SU-DHL-6 (cell line): ENCODE data around the gene STUB1.

Experiments used
- H2AFZ ChIP-seq: fragments of 200-600 bp; sonication (generic); 2 replicates; pipeline ENCODE4 v1.6.1; 2014; ENCODE audit warnings: low read depth, mild to moderate bottlenecking, moderate library complexity, mixed read lengths, antibody characterized with exemption, low read length; ENCODE audit not compliant: severe bottlenecking
- H3F3A ChIP-seq: fragments of 200-600 bp; shearing (Covaris generic); 2 replicates; pipeline ENCODE4 v1.6.0; 2016; ENCODE audit warnings: antibody characterized with exemption, mild to moderate bottlenecking; ENCODE audit not compliant: insufficient read depth
- H3K27ac ChIP-seq: fragments of 200-600 bp; sonication (generic); 2 replicates; pipeline ENCODE4 v1.5.1; 2016; ENCODE audit warnings: low read depth, mild to moderate bottlenecking, low read length, moderate library complexity, mixed read lengths
- H3K27me3 ChIP-seq: fragments of 200-600 bp; sonication (generic), shearing (Covaris generic); 2 replicates; pipeline ENCODE4 v1.6.0; 2014; ENCODE audit warnings: mild to moderate bottlenecking, low read length
- H3K36me3 ChIP-seq: fragments of 200-600 bp; sonication (generic); 2 replicates; pipeline ENCODE4 v1.6.1; 2014; ENCODE audit warnings: mild to moderate bottlenecking, low read length, mixed read lengths
- H3K4me2 ChIP-seq: fragments of 300-600, 200-600 bp; shearing (Covaris generic), sonication (generic); 2 replicates; pipeline ENCODE4 v1.6.0; 2014; ENCODE audit warnings: low read length, low read depth, mild to moderate bottlenecking; ENCODE audit not compliant: poor library complexity, severe bottlenecking
- H3K4me3 ChIP-seq: fragments of 200-600 bp; sonication (generic); 2 replicates; pipeline ENCODE4 v1.5.1; 2014; ENCODE audit warnings: antibody characterized with exemption, low read length, mild to moderate bottlenecking, mixed read lengths; ENCODE audit not compliant: insufficient read depth, poor library complexity, severe bottlenecking
- H3K79me2 ChIP-seq: fragments of 200-600 bp; sonication (generic); 2 replicates; pipeline ENCODE4 v1.6.1; 2014; ENCODE audit warnings: mild to moderate bottlenecking, low read length, moderate library complexity; ENCODE audit not compliant: insufficient read depth
- H3K9ac ChIP-seq: fragments of 200-600 bp; sonication (generic); 2 replicates; pipeline ENCODE4 v1.7.0; 2014; ENCODE audit warnings: mild to moderate bottlenecking, low read length
- H3K9me2 ChIP-seq: fragments of 200-600 bp; sonication (generic); replicated peaks from 2 replicates; pipeline ENCODE4 v1.6.1; 2014; ENCODE audit warnings: low read length; ENCODE audit not compliant: insufficient read depth
- H3K9me3 ChIP-seq: fragments of 200-600 bp; sonication (generic); 2 replicates; pipeline ENCODE4 v1.6.1; 2014; ENCODE audit warnings: low read length, mixed read lengths; ENCODE audit not compliant: insufficient read depth
- H4K20me1 ChIP-seq: fragments of 200-600 bp; sonication (generic); 2 replicates; pipeline ENCODE4 v1.6.1; 2014; ENCODE audit warnings: low read depth, mild to moderate bottlenecking, antibody characterized with exemption, low read length, moderate library complexity, mixed read lengths
- EZH2phosphoT487 ChIP-seq: fragments of 200-600 bp; sonication (generic), shearing (Covaris generic); conservative IDR thresholded peaks from 2 replicates; pipeline ENCODE4 v1.6.1; 2018; ENCODE audit warnings: mild to moderate bottlenecking, antibody characterized with exemption, low read length, moderate library complexity, mixed read lengths
- TF ChIP-seq, protein P1 (sequence below): fragments of 200-600 bp; sonication (generic); IDR thresholded peaks from one replicate; pipeline ENCODE4 v1.5.1; 2017; ENCODE audit warnings: antibody characterized with exemption, mild to moderate bottlenecking, low read length, moderate library complexity; ENCODE audit not compliant: insufficient read depth, poor library complexity, severe bottlenecking

Gene STUB1

DNA sequence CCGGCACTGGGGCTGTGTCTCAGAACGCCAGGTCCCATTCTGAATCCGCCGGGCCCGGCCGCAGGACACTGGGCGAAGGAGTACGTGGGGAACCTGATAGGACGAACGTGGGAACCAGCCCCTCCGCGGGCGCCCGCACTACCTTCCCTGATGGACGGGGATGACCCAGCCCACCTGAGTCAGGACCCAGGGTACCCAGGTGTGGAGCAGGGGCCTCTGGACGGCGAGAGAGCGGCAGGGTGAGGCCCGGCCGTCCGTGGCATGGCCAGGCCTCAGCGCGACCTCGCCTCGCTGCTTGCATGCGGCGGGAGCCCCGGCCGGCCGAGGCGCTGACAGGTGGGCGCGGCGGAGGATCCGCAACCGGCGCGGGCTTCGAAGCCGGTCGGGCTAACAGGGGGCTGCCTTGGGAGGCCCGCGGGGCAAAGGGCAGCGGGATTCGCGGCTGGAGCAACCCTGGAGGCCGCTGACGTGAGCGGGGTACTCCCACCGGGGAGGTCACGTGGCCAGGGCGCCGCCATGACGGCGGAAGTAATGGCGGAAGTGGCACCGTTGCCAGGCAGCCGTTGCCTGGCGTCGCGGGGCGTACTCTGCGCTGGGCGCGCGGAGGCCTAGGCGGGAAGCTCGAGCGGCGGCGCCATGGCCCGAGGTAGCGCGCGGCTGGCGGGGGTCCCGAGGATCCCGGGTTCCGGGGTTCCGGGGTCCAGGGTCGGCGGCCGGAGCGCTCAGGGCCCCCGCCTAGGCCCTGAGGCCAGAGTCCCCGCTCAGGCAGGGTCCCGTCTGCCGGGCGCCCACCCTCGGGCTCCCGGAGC, 31.2 kb upstream of the STUB1 start, which contains the start of gene WDR90:
TSS of gene WDR90 (plus strand) at position 585 of the 809 bp plus-strand sequence. CDS start at position 637, 52 bp downstream.
- H3K36me3 ChIP-seq, result no peaks in the 10 kb centered on the region
- H3K27ac ChIP-seq, result peak within 1 kb of the TSS; percentile 66

GRCh38 chr16:649631-650030, 30.6 kb upstream of the STUB1 start:
- Histone ChIP-seq H3K36me3 (no peaks in the 10 kb centered on the region), H3K9ac (peak overlapping the region; percentile 88), H3K27ac (peak overlapping the region; percentile 54), H3F3A (peaks cover 9% of the 10 kb centered on the region; the same call in 1 of the 2 replicates), H3K9me3 (no peaks in the 10 kb centered on the region), H3K4me2 (peak overlapping the region; percentile 74), H3K27me3 (no peaks in the 10 kb centered on the region), H2AFZ (peak overlapping the region; percentile 43), H3K4me3 (peak overlapping the region; percentile 68), H4K20me1 (no peaks in the 10 kb centered on the region), H3K9me2 (no peaks in the 10 kb centered on the region), H3K79me2 (peaks cover 6% of the 10 kb centered on the region; the same call in 1 of the 2 replicates)
- TF ChIP-seq, protein P1, sequence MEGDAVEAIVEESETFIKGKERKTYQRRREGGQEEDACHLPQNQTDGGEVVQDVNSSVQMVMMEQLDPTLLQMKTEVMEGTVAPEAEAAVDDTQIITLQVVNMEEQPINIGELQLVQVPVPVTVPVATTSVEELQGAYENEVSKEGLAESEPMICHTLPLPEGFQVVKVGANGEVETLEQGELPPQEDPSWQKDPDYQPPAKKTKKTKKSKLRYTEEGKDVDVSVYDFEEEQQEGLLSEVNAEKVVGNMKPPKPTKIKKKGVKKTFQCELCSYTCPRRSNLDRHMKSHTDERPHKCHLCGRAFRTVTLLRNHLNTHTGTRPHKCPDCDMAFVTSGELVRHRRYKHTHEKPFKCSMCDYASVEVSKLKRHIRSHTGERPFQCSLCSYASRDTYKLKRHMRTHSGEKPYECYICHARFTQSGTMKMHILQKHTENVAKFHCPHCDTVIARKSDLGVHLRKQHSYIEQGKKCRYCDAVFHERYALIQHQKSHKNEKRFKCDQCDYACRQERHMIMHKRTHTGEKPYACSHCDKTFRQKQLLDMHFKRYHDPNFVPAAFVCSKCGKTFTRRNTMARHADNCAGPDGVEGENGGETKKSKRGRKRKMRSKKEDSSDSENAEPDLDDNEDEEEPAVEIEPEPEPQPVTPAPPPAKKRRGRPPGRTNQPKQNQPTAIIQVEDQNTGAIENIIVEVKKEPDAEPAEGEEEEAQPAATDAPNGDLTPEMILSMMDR, result no peak
- TF ChIP-seq EZH2phosphoT487, result no peak

More for the DNA sequence above, 31.2 kb upstream of the STUB1 start, which contains the start of gene WDR90:
- Histone ChIP-seq H3K27me3 (no peaks in the 10 kb centered on the region), H3F3A (peaks cover 9% of the 10 kb centered on the region; the same call in 1 of the 2 replicates), H3K4me2 (peak within 1 kb of the TSS; percentile 74), H3K79me2 (peaks cover 6% of the 10 kb centered on the region; the same call in 1 of the 2 replicates), H3K9me3 (no peaks in the 10 kb centered on the region), H3K9ac (peak within 1 kb of the TSS; percentile 88), H2AFZ (peak within 1 kb of the TSS; percentile 43), H4K20me1 (no peaks in the 10 kb centered on the region), H3K4me3 (peak within 1 kb of the TSS; percentile 68), H3K9me2 (no peaks in the 10 kb centered on the region)
- TF ChIP-seq, protein P1, result no peak
- no peak for TF ChIP-seq EZH2phosphoT487

GRCh38 chr16:651844-652243, 28.4 kb upstream of the STUB1 start:
- no peaks in the 10 kb centered on the region for H3K9me2 ChIP-seq
- H3K27ac ChIP-seq, result no peak overlapping the region
- H3K36me3 ChIP-seq, result no peaks in the 10 kb centered on the region
- H3K4me3 ChIP-seq, result no peak overlapping the region
- H3K9me3 ChIP-seq, result no peaks in the 10 kb centered on the region
- H4K20me1 ChIP-seq, result no peaks in the 10 kb centered on the region
- H3K4me2 ChIP-seq, result no peak overlapping the region
- H3K27me3 ChIP-seq, result no peaks in the 10 kb centered on the region
- TF ChIP-seq EZH2phosphoT487, result no peak
- TF ChIP-seq, protein P1, result no peak
- H3F3A ChIP-seq, result peaks cover 9% of the 10 kb centered on the region; the same call in 1 of the 2 replicates
- no peak overlapping the region for H3K9ac ChIP-seq
- H2AFZ ChIP-seq, result no peak overlapping the region
- H3K79me2 ChIP-seq, result peaks cover 6% of the 10 kb centered on the region; the same call in 1 of the 2 replicates
